ENCODE results near the gene HNRNPA3. TPM values are rescaled to one million over a fixed set of nuclear protein-coding genes. Genes with fewer than 3 reads are reported as not detected.
"Not testable (repeated sequence)": the region's sequence is repeated elsewhere in the genome, so short reads cannot be mapped to it uniquely, and the experiment has no call there.

Gene HNRNPA3
- total RNA-seq, 1 donor from 2014 or later, result 47.5 TPM

DNA sequence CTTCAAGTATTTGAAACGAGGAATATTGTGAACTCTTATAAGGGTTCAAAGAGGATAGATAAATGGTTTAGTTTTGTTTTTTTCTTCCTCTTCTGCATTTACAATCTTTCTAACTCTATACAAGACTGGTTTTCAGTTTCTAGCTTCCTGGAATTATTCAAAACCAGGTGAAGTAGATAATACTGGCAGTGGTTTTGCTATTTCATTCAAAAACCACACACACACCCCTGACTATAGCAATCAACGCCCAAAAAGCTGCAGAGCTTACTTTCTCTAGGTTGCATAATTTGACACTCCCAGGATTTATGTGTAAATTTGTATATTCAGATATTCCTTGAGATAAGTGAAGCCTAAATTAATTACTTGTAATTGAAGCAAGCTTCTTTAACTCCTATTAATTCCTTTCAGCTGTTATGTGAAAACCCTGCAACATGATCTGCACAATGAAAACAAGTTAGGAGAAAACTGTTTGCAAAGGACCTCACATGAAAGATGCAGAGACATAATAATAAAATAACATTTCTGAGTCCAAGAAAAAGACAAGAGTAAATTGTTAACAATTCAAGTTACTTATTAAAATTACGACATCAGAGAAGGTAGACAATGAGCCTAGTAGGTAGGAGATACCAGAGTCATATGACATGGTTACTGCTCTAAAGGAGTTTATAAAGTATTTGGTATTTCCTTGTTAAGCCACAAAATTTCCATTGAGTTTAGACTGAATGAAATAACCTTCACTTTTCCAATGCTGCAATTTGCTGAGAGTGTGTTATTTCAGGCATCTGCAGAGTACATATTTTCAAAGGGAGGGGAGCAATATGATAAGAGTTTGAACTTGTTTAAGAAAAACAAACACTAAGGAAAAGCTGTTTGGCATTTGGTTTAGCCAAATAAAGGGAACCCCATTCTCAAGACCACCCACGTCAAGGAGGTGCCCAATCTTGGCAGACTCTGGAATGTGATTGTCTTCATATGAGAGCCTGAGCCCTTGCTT lies 53.5 kb downstream of the HNRNPA3 start:
- Histone ChIP-seq H3K36me3 (ENCODE audit: control insufficient read depth, insufficient read depth, low read length) (no peaks in the 10 kb centered on the region), H3K4me3 (ENCODE audit: low read depth, low read length) (no peak overlapping the region), H3K27me3 (ENCODE audit: control insufficient read depth, insufficient read depth, low read length) (no peaks in the 10 kb centered on the region)
- no peak for DNase-seq (ENCODE audit: low read depth)
- TF ChIP-seq, protein P1, sequence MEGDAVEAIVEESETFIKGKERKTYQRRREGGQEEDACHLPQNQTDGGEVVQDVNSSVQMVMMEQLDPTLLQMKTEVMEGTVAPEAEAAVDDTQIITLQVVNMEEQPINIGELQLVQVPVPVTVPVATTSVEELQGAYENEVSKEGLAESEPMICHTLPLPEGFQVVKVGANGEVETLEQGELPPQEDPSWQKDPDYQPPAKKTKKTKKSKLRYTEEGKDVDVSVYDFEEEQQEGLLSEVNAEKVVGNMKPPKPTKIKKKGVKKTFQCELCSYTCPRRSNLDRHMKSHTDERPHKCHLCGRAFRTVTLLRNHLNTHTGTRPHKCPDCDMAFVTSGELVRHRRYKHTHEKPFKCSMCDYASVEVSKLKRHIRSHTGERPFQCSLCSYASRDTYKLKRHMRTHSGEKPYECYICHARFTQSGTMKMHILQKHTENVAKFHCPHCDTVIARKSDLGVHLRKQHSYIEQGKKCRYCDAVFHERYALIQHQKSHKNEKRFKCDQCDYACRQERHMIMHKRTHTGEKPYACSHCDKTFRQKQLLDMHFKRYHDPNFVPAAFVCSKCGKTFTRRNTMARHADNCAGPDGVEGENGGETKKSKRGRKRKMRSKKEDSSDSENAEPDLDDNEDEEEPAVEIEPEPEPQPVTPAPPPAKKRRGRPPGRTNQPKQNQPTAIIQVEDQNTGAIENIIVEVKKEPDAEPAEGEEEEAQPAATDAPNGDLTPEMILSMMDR (IDR thresholded peaks at IDR 0.05; ENCODE audit: insufficient read depth, low read length, poor library complexity, severe bottlenecking), result no peak

DNA sequence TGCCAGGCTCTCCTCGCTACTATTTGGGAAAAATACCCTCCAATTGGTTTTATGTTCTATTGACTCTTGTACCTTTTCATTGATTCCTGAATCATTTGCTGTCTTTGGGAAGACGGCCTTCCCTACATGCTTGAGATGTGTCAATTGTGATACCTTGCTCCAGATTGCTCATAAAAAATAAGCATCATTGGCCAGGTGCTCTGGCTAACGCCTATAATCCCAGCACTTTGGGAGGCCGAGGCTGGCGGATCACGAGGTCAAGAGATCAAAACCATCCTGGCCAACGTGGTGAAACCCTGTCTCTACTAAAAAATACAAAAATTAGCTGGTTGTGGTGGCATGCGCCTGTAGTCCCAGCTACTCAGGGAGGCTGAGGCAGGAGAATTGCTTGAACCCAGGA lies 54.4 kb downstream of the HNRNPA3 start:
- DNase-seq (ENCODE audit: low read depth); H3K36me3 ChIP-seq (ENCODE audit: control insufficient read depth, insufficient read depth, low read length); H3K27me3 ChIP-seq (ENCODE audit: control insufficient read depth, insufficient read depth, low read length); H3K4me3 ChIP-seq (ENCODE audit: low read depth, low read length): not testable (repeated sequence)

DNA sequence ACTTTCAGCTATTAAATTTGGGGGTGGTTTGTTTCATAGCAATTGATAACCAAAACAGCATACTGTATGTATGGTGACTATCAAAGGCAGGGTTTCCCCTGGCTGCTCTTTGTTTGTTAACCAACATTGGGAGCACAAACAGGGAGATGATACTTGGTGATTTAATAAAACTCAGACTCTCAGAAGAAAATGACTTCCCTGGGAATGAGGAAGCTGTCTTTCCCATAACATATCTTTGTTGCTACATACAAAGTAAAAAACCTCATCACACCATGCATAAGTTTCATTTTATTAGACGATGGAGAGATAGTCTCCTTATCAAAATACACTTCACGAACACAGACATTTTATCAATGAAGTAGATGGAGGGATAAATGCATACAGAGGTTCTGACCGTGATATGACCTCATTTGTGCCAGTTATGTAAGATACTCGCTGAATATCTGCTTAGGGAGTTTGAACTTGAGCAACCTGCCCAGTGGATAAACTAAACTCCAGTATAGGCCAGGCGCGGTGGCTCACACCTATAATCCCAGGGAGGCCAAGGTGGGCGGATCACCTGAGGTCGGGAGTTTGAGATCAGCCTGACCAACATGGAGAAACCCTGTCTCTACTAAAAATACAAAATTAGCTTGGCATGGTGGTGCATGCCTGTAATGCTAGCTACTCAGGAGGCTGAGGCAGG lies 55.7 kb downstream of the HNRNPA3 start:
- Histone ChIP-seq H3K27me3 (ENCODE audit: control insufficient read depth, insufficient read depth, low read length) (no peaks in the 10 kb centered on the region), H3K36me3 (ENCODE audit: control insufficient read depth, insufficient read depth, low read length) (no peaks in the 10 kb centered on the region), H3K4me3 (ENCODE audit: low read depth, low read length) (no peak overlapping the region)
- DNase-seq (ENCODE audit: low read depth), result no peak
- TF ChIP-seq, protein P1 (IDR thresholded peaks at IDR 0.05; ENCODE audit: insufficient read depth, low read length, poor library complexity, severe bottlenecking), result no peak

DNA sequence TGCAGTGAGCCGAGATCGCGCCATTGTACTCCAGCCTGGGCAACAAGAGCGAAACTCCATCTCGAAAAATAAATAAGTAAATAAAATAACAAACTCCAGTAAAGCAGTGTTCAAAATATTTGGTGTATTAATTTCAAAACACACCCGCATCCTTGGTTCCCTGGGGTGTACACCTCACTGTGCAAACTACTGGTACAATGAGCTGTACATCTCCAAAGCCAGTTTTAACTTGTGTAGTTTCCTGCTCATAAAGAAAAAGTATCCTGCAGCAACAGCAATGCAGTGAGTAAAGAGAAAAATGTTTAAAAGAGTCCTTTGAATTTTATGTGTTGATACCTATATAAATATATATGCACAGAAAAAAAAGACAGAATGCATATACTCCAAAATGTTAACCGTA lies 56.3 kb downstream of the HNRNPA3 start:
- Histone ChIP-seq H3K36me3 (ENCODE audit: control insufficient read depth, insufficient read depth, low read length) (no peaks in the 10 kb centered on the region), H3K27me3 (ENCODE audit: control insufficient read depth, insufficient read depth, low read length) (no peaks in the 10 kb centered on the region), H3K4me3 (ENCODE audit: low read depth, low read length) (no peak overlapping the region)
- TF ChIP-seq, protein P1 (IDR thresholded peaks at IDR 0.05; ENCODE audit: insufficient read depth, low read length, poor library complexity, severe bottlenecking), result no peak
- no peak for DNase-seq (ENCODE audit: low read depth)

DNA sequence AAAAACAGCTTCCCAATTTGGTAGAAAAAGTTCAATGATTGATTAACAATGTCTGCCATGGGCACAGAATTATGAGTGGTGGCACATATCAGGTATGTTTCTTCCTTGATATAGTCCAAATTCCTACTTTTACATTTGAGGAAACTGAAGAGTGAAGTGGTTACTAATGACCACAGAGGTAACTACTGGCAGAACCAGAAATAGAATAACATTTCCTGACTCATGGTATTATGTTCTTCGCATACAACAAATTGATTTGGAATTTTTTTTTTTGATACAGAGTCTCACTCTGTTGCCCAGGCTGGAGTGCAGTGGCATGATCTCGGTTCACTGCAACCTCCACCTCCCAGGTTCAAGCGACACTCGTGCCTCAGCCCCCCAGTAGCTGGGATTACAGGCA lies 57.9 kb downstream of the HNRNPA3 start:
- H3K36me3 ChIP-seq (ENCODE audit: control insufficient read depth, insufficient read depth, low read length), result no peaks in the 10 kb centered on the region
- TF ChIP-seq, protein P1 (IDR thresholded peaks at IDR 0.05; ENCODE audit: insufficient read depth, low read length, poor library complexity, severe bottlenecking), result no peak
- H3K4me3 ChIP-seq (ENCODE audit: low read depth, low read length), result no peak overlapping the region
- H3K27me3 ChIP-seq (ENCODE audit: control insufficient read depth, insufficient read depth, low read length), result no peaks in the 10 kb centered on the region
- no peak for DNase-seq (ENCODE audit: low read depth)

DNA sequence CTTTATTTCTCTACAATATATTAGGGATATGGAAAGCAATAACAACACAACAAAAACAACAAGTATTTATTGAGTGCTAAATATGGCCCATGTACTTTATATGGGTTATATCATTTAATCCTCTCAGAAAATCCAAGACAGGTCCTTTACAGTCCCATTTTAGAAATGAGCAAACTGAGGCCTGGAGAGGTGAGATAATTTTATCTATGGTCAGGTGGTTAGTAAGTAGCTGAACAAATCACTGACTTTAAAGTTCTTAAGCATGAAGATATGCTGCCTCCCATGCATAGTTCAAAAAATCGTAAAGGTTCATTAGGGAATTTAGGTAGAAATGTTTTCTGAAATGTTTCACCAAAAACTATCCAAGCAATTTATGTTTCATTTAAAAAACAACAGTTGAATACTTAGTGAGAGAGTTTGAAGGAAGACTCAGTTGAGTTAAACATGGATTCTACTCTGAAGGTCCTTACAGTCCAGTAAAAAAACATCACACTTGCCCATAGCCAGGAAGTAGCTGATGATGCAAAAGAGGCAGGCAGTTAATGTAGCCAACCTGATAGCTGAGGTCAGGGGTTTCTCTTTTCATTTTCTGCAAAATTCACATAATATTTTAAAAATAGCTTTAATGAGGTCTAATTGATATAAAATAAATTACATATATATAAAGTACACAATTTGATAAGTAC lies 59.5 kb downstream of the HNRNPA3 start:
- no peaks in the 10 kb centered on the region for H3K36me3 ChIP-seq (ENCODE audit: control insufficient read depth, insufficient read depth, low read length)
- no peaks in the 10 kb centered on the region for H3K27me3 ChIP-seq (ENCODE audit: control insufficient read depth, insufficient read depth, low read length)
- TF ChIP-seq, protein P1 (IDR thresholded peaks at IDR 0.05; ENCODE audit: insufficient read depth, low read length, poor library complexity, severe bottlenecking), result no peak
- DNase-seq (ENCODE audit: low read depth), result no peak
- no peak overlapping the region for H3K4me3 ChIP-seq (ENCODE audit: low read depth, low read length)

Data from kidney epithelial cell (primary cell).